Fibroblast of the conjunctiva (primary cell): ENCODE results near the gene KRTAP5-2.

Source experiments
- DNase-seq: peaks from one replicate; pipeline ENCODE4 v3.0.0-alpha.2; 2010; ENCODE audit warnings: low read depth

The KRTAP5-2 gene

DNA sequence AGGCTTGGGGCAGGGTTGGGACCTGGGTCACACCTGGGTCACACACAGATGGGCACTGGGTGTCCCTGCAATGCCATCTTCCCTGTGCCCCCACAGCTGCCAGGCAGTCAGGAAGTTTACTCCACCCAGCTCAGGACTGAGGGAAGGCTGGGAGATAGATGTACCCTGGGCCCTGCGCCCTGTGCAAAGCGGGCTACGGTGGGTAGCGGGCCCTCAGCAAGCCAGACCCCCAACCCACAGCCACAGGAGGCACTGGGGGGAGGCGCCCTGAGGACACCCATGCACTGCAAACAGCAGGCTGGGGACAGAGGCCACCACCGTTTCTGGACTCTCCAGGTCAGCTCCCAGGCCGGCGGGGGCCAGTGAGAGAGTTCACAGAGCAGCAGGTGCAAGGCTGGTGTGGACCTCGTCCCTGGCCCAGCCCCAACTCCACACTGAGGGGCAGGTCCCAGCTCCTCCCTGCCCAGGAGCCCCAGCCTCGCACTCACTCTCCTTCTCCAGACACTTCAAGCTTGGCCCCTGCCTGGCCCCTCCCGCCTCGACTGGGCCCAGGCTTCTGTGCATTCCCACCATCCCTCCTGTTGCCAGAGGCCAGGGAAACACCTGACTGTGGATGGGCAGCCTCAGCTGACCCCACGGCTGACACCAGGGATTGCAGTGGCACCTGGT is 30.9 kb downstream of the KRTAP5-2 start:
- DNase-seq, result no peak

DNA sequence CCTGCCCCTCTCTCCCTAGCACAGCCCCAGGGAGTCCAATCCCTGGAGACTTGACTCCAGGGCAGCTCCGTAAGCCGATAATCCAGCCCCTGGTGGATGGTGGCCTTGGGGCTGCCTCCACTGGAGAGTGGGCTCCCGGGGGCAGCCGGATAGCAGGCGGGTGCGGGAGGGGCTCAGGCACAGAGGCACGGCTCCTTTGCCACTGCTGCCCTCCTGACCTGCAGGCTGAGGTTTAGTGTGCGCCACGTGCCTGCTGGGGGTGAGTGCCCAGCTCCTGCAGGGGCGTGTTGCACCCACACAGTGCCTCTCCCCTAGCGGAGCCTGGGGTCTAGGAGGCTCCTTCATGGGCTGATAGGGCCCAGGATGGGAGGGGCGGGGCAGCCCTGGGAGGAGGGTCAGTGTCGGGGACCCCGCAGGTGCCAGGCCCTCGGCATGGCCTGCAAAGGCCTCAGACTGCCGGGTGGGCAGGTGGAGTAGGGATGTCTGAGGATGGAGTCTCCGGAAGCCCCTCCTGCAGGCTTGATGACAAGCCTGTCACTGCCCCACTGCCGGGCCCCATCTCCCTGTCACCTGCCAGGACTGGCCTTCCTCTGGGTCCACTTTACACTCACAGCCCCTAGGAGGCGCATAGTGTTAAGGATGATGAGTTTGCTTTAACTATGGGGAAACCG is 31.6 kb downstream of the KRTAP5-2 start:
- DNase-seq, result no peak

DNA sequence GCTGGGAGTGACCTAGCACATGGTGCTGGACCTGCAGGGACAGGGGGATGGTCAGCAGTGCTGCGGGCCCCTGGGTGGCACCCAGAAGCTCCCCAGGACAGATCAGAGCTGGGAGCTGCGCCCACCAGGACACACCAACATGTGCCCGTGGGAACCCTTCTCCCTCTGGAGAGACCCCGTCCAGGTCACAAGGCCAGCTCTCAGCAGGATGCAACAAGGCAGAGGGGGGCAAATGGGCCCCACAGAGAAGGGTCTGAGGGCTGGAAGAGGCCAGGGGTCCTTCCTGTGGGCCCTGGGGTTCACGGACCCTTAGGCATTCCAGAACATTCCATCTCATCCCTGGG is 32.2 kb downstream of the KRTAP5-2 start:
- DNase-seq, result no peak

DNA sequence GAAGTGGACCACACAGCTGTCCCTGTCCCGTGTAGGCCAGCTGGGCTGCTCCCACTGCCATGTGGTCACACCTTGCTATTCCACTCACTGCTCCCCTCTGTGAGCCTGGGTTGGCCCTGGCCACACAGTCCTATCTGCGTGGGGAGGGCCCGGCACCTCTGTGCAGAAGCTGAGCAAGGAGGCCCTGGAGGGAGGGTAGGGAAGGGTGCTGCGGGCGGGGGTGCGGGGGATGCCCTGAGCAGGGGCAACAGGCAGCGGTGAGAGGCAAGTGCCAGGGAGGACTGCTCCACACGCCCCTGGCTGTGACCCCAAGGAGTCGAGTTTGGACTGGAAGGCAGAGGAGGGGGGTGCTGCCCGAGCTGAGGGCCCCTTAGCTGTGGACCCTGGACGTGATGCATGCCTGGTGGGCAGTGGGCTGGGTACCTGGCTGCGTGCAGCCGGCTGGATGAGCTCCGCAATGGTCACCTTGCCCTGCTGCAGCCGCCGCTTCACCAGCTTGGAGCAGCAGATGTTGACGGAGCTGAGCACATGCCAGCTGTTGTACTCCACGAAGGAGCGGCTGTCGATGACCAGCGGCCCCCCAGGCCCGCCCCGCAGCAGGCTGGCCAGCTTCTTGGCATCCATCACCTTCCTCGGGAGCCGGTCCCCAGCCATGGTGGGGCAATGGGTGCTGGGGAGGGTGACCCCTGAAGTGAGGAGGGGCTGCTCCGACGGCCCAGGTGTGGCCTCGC is 32.8 kb downstream of the KRTAP5-2 start:
- no peak for DNase-seq

DNA sequence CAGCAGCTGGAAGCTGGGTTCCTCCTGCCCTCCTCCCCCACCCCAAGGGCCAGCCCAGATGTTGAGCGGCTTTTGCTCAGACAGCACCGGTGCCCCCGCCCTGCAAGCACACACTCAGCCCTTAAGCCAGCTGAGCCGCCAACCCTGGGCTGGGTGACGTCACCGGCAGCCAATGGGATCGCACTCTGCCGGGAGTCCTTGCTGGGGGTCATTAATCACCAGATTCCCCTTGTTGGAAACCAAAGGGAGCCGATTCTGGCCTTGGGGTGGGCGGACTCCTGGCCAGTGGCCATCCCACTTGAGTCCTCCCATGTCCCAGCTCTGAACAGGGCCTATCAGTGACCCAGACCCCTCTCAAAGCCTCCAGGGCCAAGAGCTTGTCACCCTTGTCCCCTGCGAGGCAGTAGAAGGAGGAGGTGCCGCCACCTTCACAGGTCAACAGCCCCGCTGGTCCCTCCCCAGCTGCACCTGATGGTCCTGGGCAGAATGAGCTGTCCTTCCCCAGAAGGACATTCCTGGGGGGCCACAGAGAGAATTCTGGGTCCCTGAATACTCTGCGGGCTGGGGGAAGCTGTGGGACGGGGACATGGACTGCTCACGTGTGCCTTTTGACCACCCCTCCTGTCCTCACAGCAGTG is 33.4 kb downstream of the KRTAP5-2 start:
- DNase-seq, result peak; percentile 71

DNA sequence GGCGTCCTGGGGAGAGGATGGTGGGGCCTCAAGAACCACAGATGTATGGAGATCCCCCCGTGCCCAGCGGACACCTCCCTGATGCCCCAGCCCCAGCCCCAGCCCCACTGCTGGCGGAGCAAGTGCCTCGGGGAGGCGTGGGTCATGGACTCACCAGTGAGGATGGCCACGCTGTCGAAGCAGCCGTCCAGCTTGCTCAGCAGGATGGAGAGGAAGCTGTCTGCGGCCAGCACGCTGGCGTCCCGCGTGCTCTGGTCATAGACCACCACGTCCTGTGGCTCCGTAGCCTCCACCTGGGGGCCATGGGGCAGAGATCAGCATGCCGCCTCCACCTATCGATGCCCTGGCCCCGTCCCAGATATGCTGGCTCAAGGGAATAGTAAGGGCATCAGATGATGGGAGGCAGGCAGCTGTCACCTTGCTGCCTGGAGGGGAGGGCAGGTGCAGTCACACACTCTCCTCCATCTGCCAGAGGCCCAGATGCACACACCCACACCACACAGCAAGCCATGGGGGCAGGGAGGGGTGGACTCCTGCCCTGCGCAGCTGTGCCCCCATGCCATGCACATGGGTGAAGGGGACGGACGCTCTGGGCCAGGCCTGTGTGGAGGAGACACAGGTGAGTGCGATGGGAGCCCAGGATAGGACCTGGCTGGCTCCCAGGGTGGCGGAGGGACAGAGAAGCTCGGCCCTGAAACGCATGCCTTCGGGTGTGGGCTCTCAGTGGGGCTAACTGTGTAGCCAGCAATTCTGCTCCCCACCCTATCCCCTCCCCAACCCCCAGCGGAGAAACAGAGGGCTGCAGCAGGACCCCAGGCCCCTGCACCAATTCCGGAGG is 34.2 kb downstream of the KRTAP5-2 start:
- DNase-seq, result no peak

DNA sequence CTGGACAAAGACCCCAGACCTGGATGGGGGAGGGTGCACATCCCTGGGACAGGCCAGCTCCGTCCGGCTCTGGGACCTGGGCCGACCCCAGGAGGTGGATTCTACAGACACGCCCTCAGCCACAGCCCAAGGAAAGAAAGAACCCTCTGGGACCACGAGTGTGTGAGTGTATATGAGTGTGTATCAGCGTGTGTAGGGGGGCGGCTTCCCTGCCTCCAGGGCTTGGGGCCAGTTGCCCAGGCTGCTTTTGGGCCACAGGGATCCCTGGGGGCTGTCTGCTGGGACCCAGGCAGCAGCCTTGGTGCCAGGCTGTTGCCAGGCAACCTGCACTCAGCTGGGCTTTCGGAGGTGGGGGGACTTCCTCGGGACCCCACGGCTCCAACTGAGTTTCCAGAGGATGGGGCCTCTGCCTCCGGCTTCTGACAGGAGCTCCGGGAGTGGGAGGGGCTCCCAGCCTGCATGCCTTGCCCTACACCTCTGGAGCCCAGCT is 34.9 kb downstream of the KRTAP5-2 start:
- no peak for DNase-seq

DNA sequence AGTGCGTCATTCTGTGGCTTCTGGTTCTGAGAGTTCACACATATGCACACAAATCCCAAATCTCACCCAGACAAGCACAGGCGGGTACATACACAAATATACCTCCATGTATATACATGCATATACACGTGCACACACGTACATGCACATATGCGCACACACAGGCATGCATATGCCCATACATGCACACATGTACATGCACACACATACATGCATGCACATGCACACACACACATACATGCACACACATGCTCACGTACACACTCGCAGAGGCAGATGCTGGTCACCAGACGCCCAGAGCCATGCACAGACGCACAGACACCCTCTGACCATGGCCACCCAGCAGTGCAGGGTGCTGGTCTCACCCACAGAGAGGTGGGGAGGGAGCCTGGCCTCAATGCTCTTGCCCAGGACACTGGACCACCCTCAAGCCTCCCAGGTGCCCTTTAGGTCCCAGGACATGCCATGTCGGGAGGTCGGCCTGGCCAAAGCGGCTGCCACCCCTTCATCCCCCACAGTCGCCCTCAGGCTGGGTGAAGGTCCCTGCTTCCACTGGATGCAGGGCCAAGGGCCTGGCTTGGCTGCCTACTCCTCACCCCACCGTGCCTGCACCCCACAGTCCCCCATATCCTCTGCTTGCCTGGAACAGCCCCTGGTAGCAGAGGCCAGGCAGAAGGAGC is 35.5 kb downstream of the KRTAP5-2 start:
- DNase-seq, result no peak

DNA sequence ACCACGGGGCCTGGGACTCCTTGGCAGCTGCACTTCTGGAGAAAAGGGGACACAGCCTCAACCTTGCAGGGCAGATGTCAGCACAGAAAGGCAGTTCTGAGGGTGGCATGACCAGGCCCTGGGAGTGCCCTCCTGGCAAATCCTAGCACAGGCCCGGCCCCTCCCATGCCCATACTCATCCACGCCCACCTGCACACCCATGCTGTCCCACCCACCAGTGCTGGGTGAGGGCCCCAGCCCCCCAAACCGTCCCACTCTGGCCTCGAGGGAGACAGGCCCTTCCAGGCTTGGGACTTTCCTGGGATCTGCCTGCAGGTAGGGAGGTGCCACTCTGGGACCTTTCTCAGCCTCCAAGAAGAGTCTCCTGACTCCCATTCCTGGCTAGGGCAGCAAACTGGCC is 36.1 kb downstream of the KRTAP5-2 start:
- no peak for DNase-seq

DNA sequence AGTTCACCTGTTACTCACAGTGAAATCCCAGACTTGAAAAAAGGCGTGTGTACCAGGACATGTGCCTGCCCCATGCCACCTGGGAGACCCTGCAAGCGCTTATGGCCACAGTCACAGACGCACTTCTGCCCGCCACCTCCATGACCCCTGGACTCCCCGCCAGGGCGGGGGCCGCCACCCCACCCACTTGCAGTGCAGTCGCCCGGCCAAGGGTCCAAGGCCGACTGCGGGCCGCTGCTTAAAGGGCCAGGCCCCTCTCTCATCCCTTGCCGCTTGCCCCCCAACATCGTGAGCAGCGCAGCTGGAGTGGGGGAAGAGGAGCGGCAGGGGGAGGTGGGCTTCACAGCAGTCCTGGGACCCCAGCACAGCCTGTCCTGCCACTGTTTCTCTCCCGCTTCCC is 36.8 kb downstream of the KRTAP5-2 start:
- DNase-seq, result no peak

DNA sequence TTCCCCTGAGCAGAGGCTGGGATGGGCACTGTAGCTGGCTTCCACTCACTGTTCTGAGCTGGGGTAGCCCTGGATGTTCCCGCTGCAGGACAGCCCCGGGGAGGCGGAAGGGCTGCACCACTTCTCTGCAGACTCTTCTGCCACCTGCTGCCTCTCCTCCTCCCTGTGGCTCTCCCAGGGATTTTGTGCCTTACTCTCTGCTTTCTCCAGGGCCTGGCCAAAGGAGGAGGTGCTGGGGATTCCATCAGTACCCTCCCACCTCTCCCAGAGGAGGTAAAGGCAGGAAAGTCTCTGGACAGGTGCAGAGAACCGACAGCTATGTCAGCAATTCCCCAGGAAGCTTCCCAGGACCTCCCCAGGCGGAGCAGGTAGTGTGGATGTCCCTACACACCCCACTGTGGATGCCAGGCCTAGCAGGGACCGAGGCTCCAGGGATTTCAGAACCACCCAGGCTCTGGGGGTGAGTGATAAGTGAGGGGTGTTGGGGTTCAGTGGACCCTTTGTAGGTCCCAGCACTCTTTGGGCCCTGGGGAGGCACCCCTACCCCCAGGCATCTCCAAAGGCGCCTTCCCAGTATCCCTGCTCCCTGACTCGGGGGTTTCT is 37.3 kb downstream of the KRTAP5-2 start:
- DNase-seq, result no peak

DNA sequence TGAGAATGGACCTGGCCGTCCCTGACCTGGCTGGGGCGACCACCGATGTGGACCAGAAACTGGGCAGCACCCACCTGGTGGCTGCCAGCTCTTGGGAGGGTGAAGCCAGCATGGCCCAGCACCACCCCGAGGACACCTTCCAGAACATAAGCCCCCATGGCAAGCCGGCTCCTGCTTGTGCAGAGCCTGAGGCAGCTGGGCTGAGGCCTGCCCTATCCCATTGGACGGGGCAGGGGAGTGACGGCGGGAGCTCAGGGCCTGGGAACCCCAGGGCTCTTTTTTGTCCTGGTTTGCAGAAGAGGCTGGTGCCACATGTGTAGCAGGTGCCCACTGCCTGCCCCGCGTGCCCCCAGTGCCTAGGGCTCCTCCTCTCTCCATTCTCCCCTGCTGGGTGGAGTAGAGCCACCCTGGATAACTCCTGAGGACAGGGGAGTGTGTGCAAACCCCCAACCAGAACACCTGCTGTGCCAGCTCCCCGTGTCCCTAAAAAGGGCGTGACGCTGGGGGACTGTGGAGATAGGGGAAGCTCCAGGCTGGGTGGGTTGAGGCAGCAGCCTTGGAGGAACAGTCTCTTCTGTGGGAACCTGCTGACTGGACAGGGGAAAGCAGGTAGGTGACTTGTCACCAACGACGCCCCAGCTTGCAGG is 38.0 kb downstream of the KRTAP5-2 start:
- no peak for DNase-seq

DNA sequence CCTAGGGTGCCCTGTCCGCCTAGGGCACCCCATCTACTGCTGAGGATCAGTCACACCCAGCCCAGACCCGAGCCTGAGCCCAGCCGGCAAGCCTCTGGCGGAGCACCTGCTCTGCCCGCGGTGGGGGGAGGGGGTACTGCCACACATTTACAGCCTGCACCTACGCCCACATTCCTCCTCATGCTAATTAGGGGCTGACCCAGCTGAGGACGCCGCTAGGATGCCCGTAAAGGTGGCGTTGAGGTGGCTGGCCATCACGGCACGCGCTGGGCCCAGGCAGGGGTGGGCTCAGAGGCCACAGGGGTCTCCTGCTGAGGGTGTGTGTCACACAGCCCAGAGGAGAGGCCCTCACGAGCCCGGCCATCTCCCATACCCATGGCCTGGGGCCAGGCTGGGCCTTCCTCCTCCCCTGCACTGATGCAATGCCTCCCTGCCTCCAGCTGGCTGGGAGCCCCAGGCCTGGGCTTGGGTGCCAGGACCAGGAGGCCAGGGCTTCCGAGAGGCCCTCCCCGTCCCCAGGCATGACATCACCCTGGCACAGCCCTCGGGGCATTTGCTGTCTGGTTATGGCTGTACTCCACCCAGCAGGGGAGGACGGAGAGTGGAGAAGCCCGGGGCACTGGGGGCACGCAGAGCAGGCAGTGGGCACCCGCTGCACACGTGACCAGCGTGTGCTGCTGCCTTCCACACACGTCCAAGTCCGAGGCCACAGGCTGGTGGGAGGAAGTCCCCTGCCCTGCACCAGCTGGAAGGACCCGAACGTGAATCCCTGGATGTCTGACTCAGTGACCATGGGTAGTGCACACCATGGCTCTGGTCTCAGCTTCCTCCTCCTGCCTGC is 38.8 kb downstream of the KRTAP5-2 start:
- peak; percentile 73 for DNase-seq

DNA sequence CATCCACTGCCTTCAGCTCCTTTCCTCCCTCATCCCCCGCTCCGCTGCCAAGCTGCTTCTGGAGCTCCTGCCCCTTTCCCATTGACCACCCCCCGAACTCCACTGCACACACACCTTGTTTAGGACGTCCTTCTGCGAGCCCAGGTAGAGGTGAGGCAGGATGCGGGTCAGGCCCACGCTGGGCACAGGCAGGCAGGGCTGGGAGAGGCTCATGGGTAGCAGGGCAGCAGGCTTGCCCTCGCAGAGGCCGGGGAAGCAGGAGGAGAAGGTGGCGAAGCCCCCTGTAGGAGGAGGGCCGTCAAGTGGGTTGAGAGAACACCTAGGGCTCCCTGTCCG is 39.4 kb downstream of the KRTAP5-2 start:
- DNase-seq, result no peak

DNA sequence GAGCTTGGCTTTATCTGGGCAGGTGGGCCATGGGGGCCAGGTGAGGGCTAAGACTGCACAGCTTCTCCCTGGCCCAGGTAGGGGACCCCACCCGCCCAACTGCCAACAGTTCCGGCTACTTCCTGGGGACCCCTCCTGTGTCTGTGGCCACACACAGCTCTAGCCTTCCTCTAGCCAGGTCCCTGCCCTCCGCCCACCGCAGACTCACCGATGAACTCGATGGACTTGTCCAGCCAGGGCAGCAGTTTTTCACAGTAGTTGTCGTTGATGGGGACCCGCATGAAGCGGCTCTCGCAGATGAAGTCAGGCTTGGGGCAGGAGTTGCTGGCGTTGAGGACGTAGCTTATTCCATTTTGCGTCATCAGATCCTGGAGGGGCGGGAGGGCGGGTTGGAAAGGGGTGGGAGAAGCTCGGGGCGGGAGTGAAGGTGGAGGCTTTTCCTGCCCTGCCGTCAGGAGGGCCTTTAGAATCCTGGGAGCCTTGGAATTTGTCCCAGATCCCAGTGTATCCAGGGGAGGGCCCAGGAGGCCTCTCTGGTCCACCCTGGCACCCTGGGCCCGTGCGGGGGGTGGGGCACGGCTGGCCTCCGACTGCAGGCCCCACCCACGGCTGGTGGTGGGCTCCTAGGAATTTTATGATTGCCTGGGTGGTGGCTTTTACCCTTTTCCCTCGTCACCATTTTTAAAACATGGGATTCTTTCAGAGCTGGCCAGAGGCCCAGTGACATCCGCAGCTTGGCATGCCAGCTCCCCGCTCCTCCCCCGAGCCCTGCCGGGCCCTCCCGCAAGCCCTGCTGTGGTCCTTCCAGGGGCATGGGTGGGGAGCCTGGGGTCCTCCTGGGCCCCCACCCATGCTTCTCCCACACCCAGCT is 40.0 kb downstream of the KRTAP5-2 start:
- peak; percentile 24 for DNase-seq

DNA sequence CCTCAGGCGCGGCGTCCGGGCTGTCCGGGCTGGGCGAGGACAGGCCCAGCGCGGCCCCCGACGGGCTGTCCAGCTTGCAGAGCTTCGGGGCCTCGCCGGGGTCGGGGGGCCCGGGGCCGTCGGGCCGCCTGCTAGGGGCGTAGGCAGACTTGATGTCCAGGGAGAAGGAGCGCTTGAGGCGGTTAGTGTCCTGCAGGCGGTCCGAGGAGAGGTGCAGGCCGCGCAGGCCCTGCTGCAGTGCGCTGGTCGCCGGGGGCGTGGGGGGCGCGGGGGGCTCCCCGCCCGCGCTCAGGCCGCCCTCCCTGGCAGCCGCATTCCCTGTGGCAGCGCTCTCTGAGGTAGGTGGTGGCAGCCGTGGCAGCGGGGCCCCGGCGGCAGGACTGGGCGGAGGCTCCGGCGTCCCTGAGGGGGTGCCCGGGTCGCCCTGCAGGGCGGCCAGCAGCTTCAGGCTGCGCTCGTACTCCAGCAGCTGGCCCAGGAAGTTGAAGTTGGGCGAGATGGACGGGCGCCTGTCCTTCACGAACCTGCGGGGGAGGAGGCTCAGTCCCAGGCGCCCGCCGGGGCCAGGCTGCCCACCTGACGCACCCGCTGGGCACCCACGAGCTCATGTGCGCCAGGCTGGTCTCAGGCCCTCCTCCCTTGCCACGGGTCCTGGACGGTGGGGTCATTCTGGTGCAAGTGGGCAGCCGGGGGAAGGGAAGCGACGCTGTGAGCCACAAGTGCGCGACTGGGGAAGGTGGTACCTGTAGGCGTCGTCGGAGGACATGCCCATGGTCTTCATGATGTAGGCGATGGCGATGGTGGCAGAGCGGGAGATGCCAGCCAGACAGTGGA is 40.8 kb downstream of the KRTAP5-2 start:
- DNase-seq, result no peak

DNA sequence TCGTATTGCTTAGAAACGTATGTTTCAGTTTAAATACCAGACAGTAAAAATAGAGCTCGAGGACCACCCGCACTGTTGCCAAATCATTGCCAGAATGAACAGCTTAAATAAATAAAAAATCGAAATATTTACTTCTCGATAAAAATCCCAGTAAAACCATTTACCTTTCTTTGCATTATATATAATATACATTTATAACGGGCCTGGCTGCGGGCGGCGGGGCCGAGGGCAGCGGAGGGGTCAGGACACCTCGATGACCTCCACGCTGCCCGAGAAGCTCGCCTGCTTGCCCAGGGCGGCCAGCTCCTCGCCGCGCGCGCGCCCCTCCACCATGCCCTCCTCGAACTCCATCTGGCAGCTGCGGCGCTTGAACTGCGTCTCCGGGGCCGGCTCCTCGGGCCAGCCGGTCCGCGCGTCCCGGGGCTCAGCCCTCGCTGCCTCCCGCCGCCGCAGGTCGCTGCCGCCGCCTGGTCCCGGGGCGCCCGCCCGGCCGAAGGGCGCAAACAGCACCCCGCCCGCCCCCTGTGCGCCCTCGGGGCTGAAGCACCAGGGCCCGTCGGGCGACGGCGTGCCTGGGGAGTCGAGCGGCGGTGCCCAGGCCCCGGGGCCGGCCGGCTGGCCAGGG is 41.7 kb downstream of the KRTAP5-2 start:
- no peak for DNase-seq
